Liver (tissue), 9 donors: ENCODE data around the gene UBAP2L. TPM values are rescaled to one million over a fixed set of nuclear protein-coding genes. Genes with fewer than 3 reads are reported as not detected.
"Not testable (repeated sequence)": the region's sequence is repeated elsewhere in the genome, so short reads cannot be mapped to it uniquely, and the experiment has no call there.

Source experiments
- DNase-seq: peaks from one replicate; pipeline ENCODE4 v3.0.0-alpha.2; 2017; ENCODE audit warnings: low spot score
- H3K27ac ChIP-seq, 2 donors: one replicate each; pipeline ENCODE4 v1.7.0; 2013; ENCODE audit warnings: inconsistent platforms in 2 of 2, low read length in 2 of 2, control low read depth in 1 of 2, low read depth in 1 of 2, mild to moderate bottlenecking in 1 of 2
- H3K27me3 ChIP-seq, 4 donors: one replicate each; pipeline versions ENCODE4 v1.6.1 to v1.7.0; 2013; ENCODE audit warnings: low read length in 3 of 4, inconsistent platforms in 1 of 4, mild to moderate bottlenecking in 1 of 4, moderate library complexity in 1 of 4; ENCODE audit not compliant: control insufficient read depth in 4 of 4, insufficient read depth in 4 of 4
- H3K36me3 ChIP-seq, 4 donors: one replicate each; pipeline versions ENCODE4 v1.6.1 to v1.7.0; 2013; ENCODE audit warnings: low read length in 3 of 4, mild to moderate bottlenecking in 3 of 4, low read depth in 1 of 4, moderate library complexity in 1 of 4; ENCODE audit not compliant: control insufficient read depth in 4 of 4, insufficient read depth in 3 of 4
- H3K4me1 ChIP-seq, 4 donors: one replicate each; pipeline versions ENCODE4 v1.6.1 to v1.7.0; 2013; ENCODE audit warnings: low read length in 3 of 4, mild to moderate bottlenecking in 3 of 4, moderate library complexity in 1 of 4; ENCODE audit not compliant: control insufficient read depth in 4 of 4, insufficient read depth in 4 of 4
- H3K4me3 ChIP-seq, 3 donors: one replicate each; pipeline versions ENCODE4 v1.6.1 to v1.7.0; 2013; ENCODE audit warnings: low read length in 3 of 3, control low read depth in 1 of 3, low read depth in 1 of 3, mild to moderate bottlenecking in 1 of 3
- H3K9ac ChIP-seq, 2 donors: one replicate each; pipeline ENCODE4 v1.7.0; 2013; ENCODE audit warnings: low read length in 2 of 2, mild to moderate bottlenecking in 2 of 2, moderate library complexity in 2 of 2, control low read depth in 1 of 2, low read depth in 1 of 2
- H3K9me3 ChIP-seq, 4 donors: one replicate each; pipeline versions ENCODE4 v1.6.1 to v1.7.0; 2013; ENCODE audit warnings: low read length in 3 of 4; ENCODE audit not compliant: control insufficient read depth in 4 of 4
- EGR1 ChIP-seq, 2 donors: IDR thresholded peaks; 2 replicates each; pipeline ENCODE4 v1.6.1; 2016 to 2018; ENCODE audit warnings: antibody characterized with exemption in 2 of 2, low read depth in 2 of 2
- FOXA1 ChIP-seq: IDR thresholded peaks from 2 replicates; pipeline ENCODE4 v1.6.1; 2016; ENCODE audit warnings: antibody characterized with exemption
- FOXA2 ChIP-seq: IDR thresholded peaks from 2 replicates; pipeline ENCODE4 v1.6.1; 2016; ENCODE audit warnings: antibody characterized with exemption
- GABPA ChIP-seq, 2 donors: IDR thresholded peaks in 1 of 2; conservative IDR thresholded peaks in 1 of 2; 2 replicates each; pipeline ENCODE4 v1.6.1; 2016; ENCODE audit warnings: antibody characterized with exemption in 2 of 2, mild to moderate bottlenecking in 1 of 2, moderate library complexity in 1 of 2
- HNF4A ChIP-seq, 2 donors: conservative IDR thresholded peaks; 2 replicates each; pipeline ENCODE4 v1.6.1; 2016; ENCODE audit warnings: antibody characterized with exemption in 2 of 2, mild to moderate bottlenecking in 2 of 2
- HNF4G ChIP-seq: IDR thresholded peaks from 2 replicates; pipeline ENCODE4 v1.6.1; 2016; ENCODE audit warnings: antibody characterized with exemption
- JUND ChIP-seq, 2 donors: IDR thresholded peaks; 2 replicates each; pipeline ENCODE4 v1.6.1; 2016; ENCODE audit warnings: antibody characterized with exemption in 2 of 2
- NR2F2 ChIP-seq: IDR thresholded peaks from 2 replicates; pipeline ENCODE4 v1.6.1; 2016; ENCODE audit warnings: antibody characterized with exemption
- RAD21 ChIP-seq, 2 donors: IDR thresholded peaks; 2 replicates each; pipeline ENCODE4 v1.6.1; 2016; ENCODE audit warnings: antibody characterized with exemption in 2 of 2, mild to moderate bottlenecking in 2 of 2
- RXRA ChIP-seq, 2 donors: IDR thresholded peaks; 2 replicates each; pipeline ENCODE4 v1.6.1; 2017 to 2018; ENCODE audit warnings: antibody characterized with exemption in 2 of 2, mild to moderate bottlenecking in 1 of 2
- SP1 ChIP-seq: IDR thresholded peaks from 2 replicates; pipeline ENCODE4 v1.6.1; 2018; ENCODE audit warnings: antibody characterized with exemption, mild to moderate bottlenecking
- TAF1 ChIP-seq: conservative IDR thresholded peaks from 2 replicates; pipeline ENCODE4 v1.6.1; 2016; ENCODE audit warnings: antibody characterized with exemption, mild to moderate bottlenecking
- YY1 ChIP-seq: IDR thresholded peaks from 2 replicates; pipeline ENCODE4 v1.6.1; 2016; ENCODE audit warnings: antibody characterized with exemption, mild to moderate bottlenecking
- WGBS: extraction: QIAGEN DNeasy Blood & Tissue Kit; methylation state at CpG from one replicate; pipeline ENCODE4 v1.1.7; 2013; 5-methylcytosine and 5-hydroxymethylcytosine counted together
- polyA plus RNA-seq, 2 donors: library from polyadenylated mRNA; stranded (reverse) in 1 of 2; unstranded in 1 of 2; fragments of 200-250 nt in 1 of 2; fragments of >200 nt in 1 of 2; fragmentation: Nextera tagmentation in 1 of 2; extraction: Ambion mirVana in 1 of 2; gene quantifications; one replicate each; pipeline versions ENCODE4 v1.2.1 to v1.2.3, GENCODE V29; 2013 to 2015
- total RNA-seq, 2 donors: library from RNA; depleted of rRNA; stranded (reverse); fragments of >200 nt; gene quantifications; one replicate each; pipeline ENCODE4 v1.2.3, GENCODE V29; 2014
- TF ChIP-seq, protein P1 (sequence below): IDR thresholded peaks from 2 replicates; pipeline ENCODE4 v1.6.1; 2016; ENCODE audit warnings: antibody characterized with exemption, mild to moderate bottlenecking
- TF ChIP-seq, protein P2 (sequence below): fragments of 150-350 bp; IDR thresholded peaks from 2 replicates; pipeline ENCODE4 v1.5.1; 2017; ENCODE audit warnings: improper control_type of control experiment, low read depth, low read length; ENCODE audit not compliant: missing input control
- TF ChIP-seq, protein P3 (sequence below): IDR thresholded peaks from 2 replicates; pipeline ENCODE4 v1.6.1; 2016; ENCODE audit warnings: antibody characterized with exemption
- TF ChIP-seq, protein P4 (sequence below): IDR thresholded peaks from 2 replicates; pipeline ENCODE4 v1.6.1; 2016; ENCODE audit warnings: antibody characterized with exemption
- TF ChIP-seq, protein P5 (sequence below): IDR thresholded peaks from 2 replicates; pipeline ENCODE4 v1.6.1; 2016; ENCODE audit warnings: antibody characterized with exemption
- donor health status: healthy.
- donor health status: healthy.
- donor health status: healthy.
- donor health status: healthy.
- donor health status: healthy.

UBAP2L gene
- total and polyA plus RNA-seq, 4 donors: 24.3 to 51.0 (median 34.1) TPM

DNA sequence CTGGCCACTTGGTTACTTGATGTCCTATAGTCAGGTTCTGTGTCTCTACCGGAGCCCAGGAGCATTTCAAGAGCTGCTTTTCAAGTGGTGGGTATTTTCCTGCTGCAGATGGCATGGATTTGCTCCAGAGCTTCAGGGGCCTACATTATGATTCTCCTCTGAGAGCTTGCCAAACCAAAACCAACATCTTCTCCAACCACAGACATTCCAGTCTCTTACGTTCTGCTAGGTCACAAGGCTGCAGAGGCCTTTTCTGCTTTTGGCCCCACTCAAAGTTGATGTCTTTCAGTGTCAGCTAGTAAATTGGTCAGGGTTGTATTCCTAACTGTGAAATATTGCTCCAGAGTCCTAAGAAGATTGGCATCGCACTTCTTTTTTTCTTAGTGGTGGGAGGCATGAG, 85.4 kb downstream of the UBAP2L start:
- H3K9ac ChIP-seq: no peak overlapping the region
- no peak overlapping the region for H3K27ac ChIP-seq
- no peaks in the 10 kb centered on the region for H3K4me1 ChIP-seq
- DNase-seq: no peak
- H3K27me3 ChIP-seq: no peaks in the 10 kb centered on the region
- WGBS: 93% methylated on average over 3 of the region's 3 CpGs
- no peaks in the 10 kb centered on the region for H3K36me3 ChIP-seq
- no peak overlapping the region for H3K4me3 ChIP-seq
- H3K9me3 ChIP-seq: no peaks in the 10 kb centered on the region
- TF ChIP-seq HNF4G (no peak), RXRA (IDR thresholded peaks at IDR 0.05) (no peak), EGR1 (IDR thresholded peaks at IDR 0.05; ENCODE audit: low read depth in 2 of 2) (no peak), NR2F2 (no peak), JUND (IDR thresholded peaks at IDR 0.05) (no peak), HNF4A (conservative IDR thresholded peaks at IDR 0.05) (no peak), FOXA2 (no peak), RAD21 (IDR thresholded peaks at IDR 0.05) (no peak), SP1 (no peak), TAF1 (no peak), GABPA (IDR thresholded peaks at IDR 0.05 in 1 of 2, conservative IDR thresholded peaks at IDR 0.05 in 1 of 2) (no peak), YY1 (no peak), FOXA1 (no peak)
- TF ChIP-seq, protein P1, sequence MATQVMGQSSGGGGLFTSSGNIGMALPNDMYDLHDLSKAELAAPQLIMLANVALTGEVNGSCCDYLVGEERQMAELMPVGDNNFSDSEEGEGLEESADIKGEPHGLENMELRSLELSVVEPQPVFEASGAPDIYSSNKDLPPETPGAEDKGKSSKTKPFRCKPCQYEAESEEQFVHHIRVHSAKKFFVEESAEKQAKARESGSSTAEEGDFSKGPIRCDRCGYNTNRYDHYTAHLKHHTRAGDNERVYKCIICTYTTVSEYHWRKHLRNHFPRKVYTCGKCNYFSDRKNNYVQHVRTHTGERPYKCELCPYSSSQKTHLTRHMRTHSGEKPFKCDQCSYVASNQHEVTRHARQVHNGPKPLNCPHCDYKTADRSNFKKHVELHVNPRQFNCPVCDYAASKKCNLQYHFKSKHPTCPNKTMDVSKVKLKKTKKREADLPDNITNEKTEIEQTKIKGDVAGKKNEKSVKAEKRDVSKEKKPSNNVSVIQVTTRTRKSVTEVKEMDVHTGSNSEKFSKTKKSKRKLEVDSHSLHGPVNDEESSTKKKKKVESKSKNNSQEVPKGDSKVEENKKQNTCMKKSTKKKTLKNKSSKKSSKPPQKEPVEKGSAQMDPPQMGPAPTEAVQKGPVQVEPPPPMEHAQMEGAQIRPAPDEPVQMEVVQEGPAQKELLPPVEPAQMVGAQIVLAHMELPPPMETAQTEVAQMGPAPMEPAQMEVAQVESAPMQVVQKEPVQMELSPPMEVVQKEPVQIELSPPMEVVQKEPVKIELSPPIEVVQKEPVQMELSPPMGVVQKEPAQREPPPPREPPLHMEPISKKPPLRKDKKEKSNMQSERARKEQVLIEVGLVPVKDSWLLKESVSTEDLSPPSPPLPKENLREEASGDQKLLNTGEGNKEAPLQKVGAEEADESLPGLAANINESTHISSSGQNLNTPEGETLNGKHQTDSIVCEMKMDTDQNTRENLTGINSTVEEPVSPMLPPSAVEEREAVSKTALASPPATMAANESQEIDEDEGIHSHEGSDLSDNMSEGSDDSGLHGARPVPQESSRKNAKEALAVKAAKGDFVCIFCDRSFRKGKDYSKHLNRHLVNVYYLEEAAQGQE: no peak
- TF ChIP-seq, protein P2, sequence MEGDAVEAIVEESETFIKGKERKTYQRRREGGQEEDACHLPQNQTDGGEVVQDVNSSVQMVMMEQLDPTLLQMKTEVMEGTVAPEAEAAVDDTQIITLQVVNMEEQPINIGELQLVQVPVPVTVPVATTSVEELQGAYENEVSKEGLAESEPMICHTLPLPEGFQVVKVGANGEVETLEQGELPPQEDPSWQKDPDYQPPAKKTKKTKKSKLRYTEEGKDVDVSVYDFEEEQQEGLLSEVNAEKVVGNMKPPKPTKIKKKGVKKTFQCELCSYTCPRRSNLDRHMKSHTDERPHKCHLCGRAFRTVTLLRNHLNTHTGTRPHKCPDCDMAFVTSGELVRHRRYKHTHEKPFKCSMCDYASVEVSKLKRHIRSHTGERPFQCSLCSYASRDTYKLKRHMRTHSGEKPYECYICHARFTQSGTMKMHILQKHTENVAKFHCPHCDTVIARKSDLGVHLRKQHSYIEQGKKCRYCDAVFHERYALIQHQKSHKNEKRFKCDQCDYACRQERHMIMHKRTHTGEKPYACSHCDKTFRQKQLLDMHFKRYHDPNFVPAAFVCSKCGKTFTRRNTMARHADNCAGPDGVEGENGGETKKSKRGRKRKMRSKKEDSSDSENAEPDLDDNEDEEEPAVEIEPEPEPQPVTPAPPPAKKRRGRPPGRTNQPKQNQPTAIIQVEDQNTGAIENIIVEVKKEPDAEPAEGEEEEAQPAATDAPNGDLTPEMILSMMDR: no peak
- TF ChIP-seq, protein P3, sequence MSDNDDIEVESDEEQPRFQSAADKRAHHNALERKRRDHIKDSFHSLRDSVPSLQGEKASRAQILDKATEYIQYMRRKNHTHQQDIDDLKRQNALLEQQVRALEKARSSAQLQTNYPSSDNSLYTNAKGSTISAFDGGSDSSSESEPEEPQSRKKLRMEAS: no peak
- TF ChIP-seq, protein P4, sequence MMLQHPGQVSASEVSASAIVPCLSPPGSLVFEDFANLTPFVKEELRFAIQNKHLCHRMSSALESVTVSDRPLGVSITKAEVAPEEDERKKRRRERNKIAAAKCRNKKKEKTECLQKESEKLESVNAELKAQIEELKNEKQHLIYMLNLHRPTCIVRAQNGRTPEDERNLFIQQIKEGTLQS: no peak
- TF ChIP-seq, protein P5, sequence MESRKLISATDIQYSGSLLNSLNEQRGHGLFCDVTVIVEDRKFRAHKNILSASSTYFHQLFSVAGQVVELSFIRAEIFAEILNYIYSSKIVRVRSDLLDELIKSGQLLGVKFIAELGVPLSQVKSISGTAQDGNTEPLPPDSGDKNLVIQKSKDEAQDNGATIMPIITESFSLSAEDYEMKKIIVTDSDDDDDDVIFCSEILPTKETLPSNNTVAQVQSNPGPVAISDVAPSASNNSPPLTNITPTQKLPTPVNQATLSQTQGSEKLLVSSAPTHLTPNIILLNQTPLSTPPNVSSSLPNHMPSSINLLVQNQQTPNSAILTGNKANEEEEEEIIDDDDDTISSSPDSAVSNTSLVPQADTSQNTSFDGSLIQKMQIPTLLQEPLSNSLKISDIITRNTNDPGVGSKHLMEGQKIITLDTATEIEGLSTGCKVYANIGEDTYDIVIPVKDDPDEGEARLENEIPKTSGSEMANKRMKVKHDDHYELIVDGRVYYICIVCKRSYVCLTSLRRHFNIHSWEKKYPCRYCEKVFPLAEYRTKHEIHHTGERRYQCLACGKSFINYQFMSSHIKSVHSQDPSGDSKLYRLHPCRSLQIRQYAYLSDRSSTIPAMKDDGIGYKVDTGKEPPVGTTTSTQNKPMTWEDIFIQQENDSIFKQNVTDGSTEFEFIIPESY: no peak

DNA sequence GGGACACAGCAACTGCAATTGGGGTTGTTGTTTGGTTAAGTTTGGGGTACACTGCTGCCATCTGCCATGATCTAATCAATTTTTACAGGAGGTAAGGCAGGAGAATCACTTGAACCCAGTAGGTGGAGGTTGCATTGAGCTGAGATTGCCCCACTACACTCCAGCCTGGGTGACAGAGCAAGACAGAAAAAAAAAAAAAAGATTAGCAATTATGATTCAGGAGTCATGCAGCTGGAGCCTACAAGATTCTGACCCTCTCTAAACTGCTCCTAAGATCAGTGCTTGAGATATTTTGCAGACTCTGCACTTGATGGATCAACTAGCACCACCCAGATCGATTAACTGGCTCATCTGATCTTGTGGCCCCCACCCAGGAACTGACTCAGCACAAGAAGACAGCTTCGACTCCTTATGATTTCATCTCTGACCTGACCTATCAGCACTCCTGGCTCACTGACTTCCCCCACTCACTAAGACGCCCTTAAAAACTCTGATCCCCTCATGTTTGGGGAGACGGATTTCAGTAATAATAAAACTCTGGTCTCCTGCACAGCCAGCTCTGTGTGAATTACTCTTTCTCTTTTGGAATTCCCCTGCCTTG, 87.0 kb downstream of the UBAP2L start:
- not testable (repeated sequence) for H3K27ac ChIP-seq, H3K9me3 ChIP-seq, H3K9ac ChIP-seq, H3K4me3 ChIP-seq, H3K27me3 ChIP-seq, DNase-seq, H3K4me1 ChIP-seq, H3K36me3 ChIP-seq
- 71% methylated on average over 4 of the region's 4 CpGs for WGBS

DNA sequence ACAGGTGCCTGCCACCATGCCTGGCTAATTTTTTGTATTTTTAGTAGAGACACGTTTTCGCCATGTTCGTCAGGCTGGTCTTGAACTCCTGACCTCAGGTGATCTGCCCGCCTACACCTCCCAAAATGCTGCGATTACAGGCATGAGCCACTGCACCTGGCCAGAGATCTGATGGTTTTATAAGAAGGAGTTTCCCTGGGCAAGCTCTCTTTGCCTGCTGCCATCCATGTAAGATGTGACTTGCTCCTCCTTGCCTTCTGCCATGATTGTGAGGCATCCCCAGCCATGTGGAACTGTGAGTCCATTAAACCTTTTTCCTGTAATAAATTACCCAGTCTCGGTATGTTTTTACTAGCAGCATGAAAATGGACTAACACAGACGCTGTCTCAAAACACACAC, 88.4 kb downstream of the UBAP2L start:
- not testable (repeated sequence) for H3K36me3 ChIP-seq, H3K27ac ChIP-seq, H3K9ac ChIP-seq, DNase-seq, H3K27me3 ChIP-seq, H3K4me3 ChIP-seq, H3K9me3 ChIP-seq, H3K4me1 ChIP-seq
- WGBS: 86% methylated on average over 7 of the region's 7 CpGs
